GM12892 (cell line): ENCODE data around the gene ARHGEF25.

Experiments used
- POLR2A ChIP-seq: IDR thresholded peaks from 2 replicates; pipeline ENCODE4 v1.6.1; 2011; ENCODE audit warnings: low read depth, low read length, control low read depth
- POLR2AphosphoS5 ChIP-seq: IDR thresholded peaks from 2 replicates; pipeline ENCODE4 v1.6.1; 2011; ENCODE audit warnings: low read depth, low read length, control low read depth
- TAF1 ChIP-seq: IDR thresholded peaks from 2 replicates; pipeline ENCODE4 v1.6.1; 2011; ENCODE audit warnings: low read depth, mild to moderate bottlenecking, control low read depth, low read length, borderline replicate concordance

- TF ChIP-seq POLR2A (no peak), TAF1 (no peak), POLR2AphosphoS5 (no peak)
These were observed 25.1 kb upstream of the ARHGEF25 start for GRCh38 chr12:57586128-57586527.
